SU-DHL-6 (cell line): ENCODE measurements around the gene UQCC2.

ENCODE experiments used
- CTCF ChIP-seq: fragments of 200-600 bp; sonication (generic); IDR thresholded peaks from one replicate; pipeline ENCODE4 v1.5.1; 2017; ENCODE audit warnings: antibody characterized with exemption, mild to moderate bottlenecking, low read length, moderate library complexity; ENCODE audit not compliant: insufficient read depth, poor library complexity, severe bottlenecking
- EZH2phosphoT487 ChIP-seq: fragments of 200-600 bp; sonication (generic), shearing (Covaris generic); conservative IDR thresholded peaks from 2 replicates; pipeline ENCODE4 v1.6.1; 2018; ENCODE audit warnings: mild to moderate bottlenecking, antibody characterized with exemption, low read length, moderate library complexity, mixed read lengths

GRCh38 chr6:33695451-33695887, 16.0 kb downstream of the UQCC2 start:
- TF ChIP-seq CTCF (no peak), EZH2phosphoT487 (no peak)
